ENCODE data around the gene ATP5F1C. TPM values are rescaled to one million over a fixed set of nuclear protein-coding genes. Genes with fewer than 3 reads are reported as not detected.
A peak's percentile ranks its signal among the peaks of the same experiment; 100 is the strongest.

The ATP5F1C gene
- 292 TPM for total RNA-seq (2021; ENCODE audit: unreplicated experiment)
- 149 and 196 TPM in 2 replicates for polyA plus RNA-seq (2012)
- percentile 93 among the genes with signal in this experiment for Bru-seq, nascent RNA
- percentile 93 among the genes with signal in this experiment for BruChase-seq, experiment 1, labeled RNA remaining after a 6-hour chase
- percentile 94 among the genes with signal in this experiment for BruChase-seq, experiment 2, labeled RNA remaining after a 2-hour chase
- long read RNA-seq, transcript ATP5F1C-209 (4 exons, 460 nt), result minor isoform, 19 of 265 reads
- long read RNA-seq, transcript ATP5F1C-202 (10 exons, 1,163 nt), result major isoform, 206 of 265 reads
- long read RNA-seq, partial matches to known transcripts, result 15 of 265 reads
- long read RNA-seq, other reads (novel, unspliced or antisense), result 18 of 265 reads

DNA sequence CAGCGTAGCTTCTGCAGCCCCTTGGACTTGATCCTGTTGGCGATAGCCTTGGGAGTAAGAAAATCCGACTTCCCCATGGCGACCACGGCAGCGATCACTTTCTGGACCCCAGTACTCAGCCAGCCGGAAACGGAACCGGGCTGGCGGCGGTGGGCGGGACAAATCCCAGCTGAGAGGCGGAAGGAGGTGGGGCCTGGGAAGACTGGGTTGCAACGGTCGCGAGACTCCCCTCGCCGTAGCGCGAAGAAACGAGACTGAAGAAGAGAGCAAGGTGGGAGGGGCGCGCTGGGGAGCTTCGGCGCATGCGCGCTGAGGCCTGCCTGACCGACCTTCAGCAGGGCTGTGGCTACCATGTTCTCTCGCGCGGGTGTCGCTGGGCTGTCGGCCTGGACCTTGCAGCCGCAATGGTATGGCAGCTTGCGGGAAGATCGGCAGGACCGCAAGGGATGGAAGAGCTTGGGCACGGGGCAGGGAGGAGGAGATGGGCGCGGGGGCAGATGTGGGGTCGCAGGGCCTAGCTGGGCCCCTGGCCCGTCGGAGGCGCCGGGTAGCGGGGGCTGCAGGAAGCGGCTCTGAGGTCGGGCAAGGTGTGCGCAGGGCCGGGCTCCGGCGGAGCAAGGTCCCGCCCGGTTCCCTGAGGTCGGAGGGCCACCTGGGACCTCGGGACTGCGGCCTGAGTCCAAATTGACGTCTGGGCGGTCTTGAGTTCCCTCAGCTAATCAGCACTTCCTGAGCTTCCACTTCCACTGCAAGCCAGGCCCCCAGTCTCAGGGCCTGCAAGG is at the start of gene ATP5F1C, which contains the start of gene KIN:
TSS of gene ATP5F1C (plus strand) at position 321 of the 782 bp plus-strand sequence. CDS start at position 352, 31 bp downstream.
TSS of gene KIN (minus strand) at position 137 of the 782 bp plus-strand sequence. CDS start at position 77, 60 bp downstream.
- Histone ChIP-seq H4K20me1 (ENCODE audit: insufficient read depth) (peaks cover 13% of the 10 kb centered on the region), H3K9me3 (ENCODE audit: control insufficient read depth in 1 of 2, insufficient read depth in 1 of 2, low read depth in 1 of 2, low read length in 2 of 2) (no peaks in the 10 kb centered on the region), H3K9ac (ENCODE audit: low read length) (peak within 1 kb of the TSS; percentile 88), H3K4me2 (ENCODE audit: low read length) (peak within 1 kb of the TSS; percentile 87), H3K4me3 (replicated peaks in 1 of 2; ENCODE audit: low read depth in 1 of 2, low read length in 2 of 2) (peak within 1 kb of the TSS; percentile 90 to 92), H3K27ac (ENCODE audit: low read depth, low read length) (peak within 1 kb of the TSS; percentile 75), H3K79me2 (ENCODE audit: insufficient read depth, low read length) (peaks cover 99% of the 10 kb centered on the region), H2AFZ (ENCODE audit: low read depth, low read length, poor library complexity, severe bottlenecking) (no peak within 1 kb of the TSS), H3K4me1 (ENCODE audit: control insufficient read depth in 1 of 2, insufficient read depth in 2 of 2, low read length in 2 of 2) (peaks cover 16 to 33% of the 10 kb centered on the region in 2 experiments; a peak in 3 of 4 replicates), H3K36me3 (ENCODE audit: control insufficient read depth in 1 of 2, insufficient read depth in 2 of 2, low read length in 2 of 2) (peaks cover 0 to 5% of the 10 kb centered on the region in 2 experiments; a peak in 1 of 4 replicates), H3K27me3 (ENCODE audit: insufficient read depth, low read length) (no peaks in the 10 kb centered on the region), H3K9me2 (ENCODE audit: insufficient read depth) (no peaks in the 10 kb centered on the region)
- POLR2A ChIA-PET, result interaction anchor here (1.0 to 1.1 kb wide), 3 partner anchors 12 to 41 kb away, joined by 3 to 5 read pairs (median 3); partner anchors contain the start of gene TAF3
- TSS peak; percentile 49 for BruUV-seq (replicated peaks)
- CTCF ChIA-PET, result no interaction called here
- peak; percentile 95 for ATAC-seq
- intact Hi-C loops (cut with micrococcal nuclease), result loop anchor here (2.0 to 5.0 kb wide), 2 partner anchors 31 to 1811 kb away; partner anchors contain the start of genes IL15RA and TAF3
- peak; percentile 86 for DNase-seq (ENCODE audit: low read depth, low spot score)
- RAD21 ChIA-PET (ENCODE audit: low non-redundant PET in 1 of 2, low total read pairs in 2 of 2, uncharacterized antibody in 2 of 2, unreplicated experiment in 2 of 2), result interaction anchor here in 1 of 2 experiments (0.6 kb wide), 1 partner anchor 83 kb away, joined by 3 read pairs; no protein-coding TSS in a partner anchor
- no peak for TF ChIP-seq SP1 (IDR thresholded peaks at IDR 0.05; ENCODE audit: low read depth)
- TF ChIP-seq, protein P1, sequence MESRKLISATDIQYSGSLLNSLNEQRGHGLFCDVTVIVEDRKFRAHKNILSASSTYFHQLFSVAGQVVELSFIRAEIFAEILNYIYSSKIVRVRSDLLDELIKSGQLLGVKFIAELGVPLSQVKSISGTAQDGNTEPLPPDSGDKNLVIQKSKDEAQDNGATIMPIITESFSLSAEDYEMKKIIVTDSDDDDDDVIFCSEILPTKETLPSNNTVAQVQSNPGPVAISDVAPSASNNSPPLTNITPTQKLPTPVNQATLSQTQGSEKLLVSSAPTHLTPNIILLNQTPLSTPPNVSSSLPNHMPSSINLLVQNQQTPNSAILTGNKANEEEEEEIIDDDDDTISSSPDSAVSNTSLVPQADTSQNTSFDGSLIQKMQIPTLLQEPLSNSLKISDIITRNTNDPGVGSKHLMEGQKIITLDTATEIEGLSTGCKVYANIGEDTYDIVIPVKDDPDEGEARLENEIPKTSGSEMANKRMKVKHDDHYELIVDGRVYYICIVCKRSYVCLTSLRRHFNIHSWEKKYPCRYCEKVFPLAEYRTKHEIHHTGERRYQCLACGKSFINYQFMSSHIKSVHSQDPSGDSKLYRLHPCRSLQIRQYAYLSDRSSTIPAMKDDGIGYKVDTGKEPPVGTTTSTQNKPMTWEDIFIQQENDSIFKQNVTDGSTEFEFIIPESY (IDR thresholded peaks at IDR 0.05; ENCODE audit: extremely low read depth, insufficient replicate concordance, low read length), result peak; percentile 95
- TF ChIP-seq REST (IDR thresholded peaks at IDR 0.05; ENCODE audit: low read depth), result no peak
- peak; percentile 98 for TF ChIP-seq ZFX (IDR thresholded peaks at IDR 0.05)
- TF ChIP-seq FOSL1 (IDR thresholded peaks at IDR 0.05; ENCODE audit: low read depth), result no peak
- TF ChIP-seq, protein P2, sequence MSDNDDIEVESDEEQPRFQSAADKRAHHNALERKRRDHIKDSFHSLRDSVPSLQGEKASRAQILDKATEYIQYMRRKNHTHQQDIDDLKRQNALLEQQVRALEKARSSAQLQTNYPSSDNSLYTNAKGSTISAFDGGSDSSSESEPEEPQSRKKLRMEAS (IDR thresholded peaks at IDR 0.05), result no peak; the same call in 1 of the 2 replicates
- TF ChIP-seq YY1 (IDR thresholded peaks at IDR 0.05; ENCODE audit: extremely low read depth, insufficient replicate concordance, low read depth, low read length), result peak; percentile 76
- TF ChIP-seq EZH2phosphoT487 (IDR thresholded peaks at IDR 0.05; ENCODE audit: borderline replicate concordance), result no peak
- TF ChIP-seq, protein P3, sequence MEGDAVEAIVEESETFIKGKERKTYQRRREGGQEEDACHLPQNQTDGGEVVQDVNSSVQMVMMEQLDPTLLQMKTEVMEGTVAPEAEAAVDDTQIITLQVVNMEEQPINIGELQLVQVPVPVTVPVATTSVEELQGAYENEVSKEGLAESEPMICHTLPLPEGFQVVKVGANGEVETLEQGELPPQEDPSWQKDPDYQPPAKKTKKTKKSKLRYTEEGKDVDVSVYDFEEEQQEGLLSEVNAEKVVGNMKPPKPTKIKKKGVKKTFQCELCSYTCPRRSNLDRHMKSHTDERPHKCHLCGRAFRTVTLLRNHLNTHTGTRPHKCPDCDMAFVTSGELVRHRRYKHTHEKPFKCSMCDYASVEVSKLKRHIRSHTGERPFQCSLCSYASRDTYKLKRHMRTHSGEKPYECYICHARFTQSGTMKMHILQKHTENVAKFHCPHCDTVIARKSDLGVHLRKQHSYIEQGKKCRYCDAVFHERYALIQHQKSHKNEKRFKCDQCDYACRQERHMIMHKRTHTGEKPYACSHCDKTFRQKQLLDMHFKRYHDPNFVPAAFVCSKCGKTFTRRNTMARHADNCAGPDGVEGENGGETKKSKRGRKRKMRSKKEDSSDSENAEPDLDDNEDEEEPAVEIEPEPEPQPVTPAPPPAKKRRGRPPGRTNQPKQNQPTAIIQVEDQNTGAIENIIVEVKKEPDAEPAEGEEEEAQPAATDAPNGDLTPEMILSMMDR (IDR thresholded peaks at IDR 0.05 in 2 of 3, conservative IDR thresholded peaks at IDR 0.05 in 1 of 3; ENCODE audit: borderline replicate concordance in 1 of 3, insufficient read depth in 1 of 3, low read depth in 2 of 3, low read length in 2 of 3), result no peak
- no peak for TF ChIP-seq EGR1 (IDR thresholded peaks at IDR 0.05; ENCODE audit: low read depth)
- TF ChIP-seq, protein P4, sequence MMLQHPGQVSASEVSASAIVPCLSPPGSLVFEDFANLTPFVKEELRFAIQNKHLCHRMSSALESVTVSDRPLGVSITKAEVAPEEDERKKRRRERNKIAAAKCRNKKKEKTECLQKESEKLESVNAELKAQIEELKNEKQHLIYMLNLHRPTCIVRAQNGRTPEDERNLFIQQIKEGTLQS (IDR thresholded peaks at IDR 0.05), result no peak
- TF ChIP-seq SRF (IDR thresholded peaks at IDR 0.05; ENCODE audit: low read depth), result no peak
- TF ChIP-seq CBX3 (IDR thresholded peaks at IDR 0.05; ENCODE audit: low read depth), result no peak
- peak; percentile 94 for TF ChIP-seq POLR2AphosphoS5 (IDR thresholded peaks at IDR 0.05; ENCODE audit: low read depth, low read length)
- TF ChIP-seq RAD21 (IDR thresholded peaks at IDR 0.05; ENCODE audit: low read depth), result no peak
- TF ChIP-seq CEBPB (IDR thresholded peaks at IDR 0.05; ENCODE audit: low read depth), result no peak
